Measurements from ENCODE around the gene TRIO.

TRIO gene

DNA sequence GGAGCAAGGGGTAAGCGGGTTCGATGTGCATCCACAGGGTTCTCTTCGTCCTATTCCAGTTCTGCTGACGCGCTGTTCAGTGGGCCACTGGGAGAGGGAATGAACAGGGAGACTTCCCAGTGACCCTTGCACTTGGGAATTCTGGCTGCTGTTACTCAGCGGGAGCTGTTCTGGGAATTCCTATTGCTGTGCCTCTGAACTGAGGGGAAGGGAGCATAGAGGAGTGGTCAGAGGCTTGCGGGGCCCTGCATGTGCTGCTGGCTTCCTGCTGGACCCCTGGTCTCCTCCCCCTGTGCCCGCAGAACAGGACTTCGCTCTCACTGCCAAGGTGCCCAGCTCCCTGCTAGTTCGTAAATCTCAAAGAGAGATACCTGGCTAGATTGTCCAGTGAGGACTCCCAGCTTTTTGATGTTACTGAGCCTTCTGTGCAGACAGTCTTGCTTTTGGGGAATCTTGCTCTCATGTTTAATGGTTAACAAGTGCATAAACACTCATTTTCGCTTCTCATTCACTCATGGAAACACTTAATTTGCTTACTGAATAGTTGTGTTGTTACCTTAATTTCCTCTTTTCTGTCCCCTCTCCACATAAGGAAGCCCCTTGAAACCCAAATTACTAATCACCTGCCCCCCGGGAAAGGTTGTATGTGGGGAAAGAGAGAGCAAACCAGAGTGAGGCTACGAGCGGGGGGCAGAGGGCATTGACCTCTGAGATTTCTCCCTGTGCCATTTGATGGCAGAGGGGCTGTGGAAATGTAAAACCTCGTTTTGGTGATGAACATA lies 5.9 kb downstream of the TRIO start:
- DNase-seq: no peak

DNA sequence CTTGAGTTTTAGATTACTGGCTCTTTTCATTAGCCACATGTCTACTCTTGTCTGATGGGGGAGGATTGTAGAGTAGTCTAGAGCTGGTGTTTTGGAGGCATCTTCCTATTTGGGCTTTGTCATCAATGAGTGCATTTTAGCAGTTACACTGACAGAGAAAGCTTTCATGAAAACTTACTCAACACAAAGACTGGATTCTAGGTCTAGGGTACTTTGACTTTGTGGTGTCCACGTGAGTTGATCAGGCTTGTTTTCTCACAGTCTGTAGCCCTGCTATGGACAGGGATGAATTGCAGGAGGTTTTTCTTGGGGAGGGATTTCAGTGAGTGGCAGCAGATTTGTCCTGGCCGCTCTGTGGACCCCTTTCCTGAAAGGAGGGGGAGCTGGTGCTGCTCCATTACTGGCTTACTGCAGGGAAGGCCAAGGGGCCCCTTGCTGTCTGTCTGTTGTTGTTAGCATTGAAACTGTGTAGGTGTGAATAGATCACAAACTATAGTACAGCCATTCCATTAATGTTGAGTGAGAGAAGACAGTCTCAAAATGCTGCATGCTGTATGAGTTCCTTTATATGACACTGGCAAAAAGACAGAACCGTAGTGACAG lies 6.6 kb downstream of the TRIO start:
- no peak for DNase-seq

DNA sequence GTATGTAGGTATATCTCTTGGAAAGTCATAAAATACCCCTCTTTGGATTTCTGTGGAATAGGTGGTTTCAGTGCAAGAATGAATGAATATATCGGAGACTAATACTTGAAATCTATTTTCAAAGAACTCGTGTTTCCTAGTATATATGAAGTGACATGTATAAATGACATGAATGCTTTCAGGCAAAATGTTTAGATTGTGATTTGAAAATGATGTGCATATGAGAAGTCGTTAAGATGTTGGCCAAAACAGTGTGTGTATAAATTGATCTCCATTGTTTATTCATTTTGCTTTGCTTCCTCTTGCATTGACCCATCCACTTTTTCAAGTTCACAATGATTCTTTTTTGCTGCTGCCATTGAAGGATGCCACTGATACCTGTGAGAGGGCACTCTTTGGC lies 8.3 kb downstream of the TRIO start:
- no peak for DNase-seq

DNA sequence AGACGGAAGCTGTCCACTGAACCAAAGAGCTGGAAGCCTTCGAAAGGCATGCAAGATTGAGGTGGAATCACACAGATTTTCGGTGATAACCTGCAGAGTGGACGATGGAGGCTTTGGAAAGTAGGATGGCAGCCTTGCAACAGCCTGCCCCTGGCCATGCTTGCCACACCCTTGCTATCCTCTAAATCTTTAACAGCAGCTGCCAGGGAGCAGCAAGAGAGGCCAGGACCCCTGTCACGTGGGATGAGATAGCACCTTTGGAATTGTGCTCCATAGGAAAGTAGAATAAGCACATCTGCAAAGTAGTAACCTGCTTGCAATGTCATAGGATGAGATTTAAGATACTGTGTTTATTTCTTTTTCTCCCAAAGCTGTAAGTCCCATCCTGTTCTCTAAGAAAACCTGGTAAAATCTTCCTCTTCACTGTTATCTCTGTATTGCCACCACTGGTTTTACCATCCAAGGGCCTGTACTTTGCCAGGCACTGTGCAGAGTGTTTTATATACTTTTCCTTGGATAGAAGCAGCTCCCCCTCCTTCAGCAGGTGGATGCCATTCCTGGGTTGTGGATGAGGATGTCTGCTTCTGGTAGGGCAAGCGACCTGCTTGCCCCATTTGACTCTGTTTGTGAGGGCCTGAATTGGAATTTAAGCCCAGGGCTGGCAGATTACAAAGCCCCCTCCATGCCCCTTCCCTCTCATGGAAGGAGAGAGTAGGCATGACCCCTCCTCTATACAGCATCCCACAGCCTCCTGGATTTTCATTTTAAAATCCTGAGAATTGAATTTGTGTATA lies 10.1 kb downstream of the TRIO start:
- DNase-seq: no peak

DNA sequence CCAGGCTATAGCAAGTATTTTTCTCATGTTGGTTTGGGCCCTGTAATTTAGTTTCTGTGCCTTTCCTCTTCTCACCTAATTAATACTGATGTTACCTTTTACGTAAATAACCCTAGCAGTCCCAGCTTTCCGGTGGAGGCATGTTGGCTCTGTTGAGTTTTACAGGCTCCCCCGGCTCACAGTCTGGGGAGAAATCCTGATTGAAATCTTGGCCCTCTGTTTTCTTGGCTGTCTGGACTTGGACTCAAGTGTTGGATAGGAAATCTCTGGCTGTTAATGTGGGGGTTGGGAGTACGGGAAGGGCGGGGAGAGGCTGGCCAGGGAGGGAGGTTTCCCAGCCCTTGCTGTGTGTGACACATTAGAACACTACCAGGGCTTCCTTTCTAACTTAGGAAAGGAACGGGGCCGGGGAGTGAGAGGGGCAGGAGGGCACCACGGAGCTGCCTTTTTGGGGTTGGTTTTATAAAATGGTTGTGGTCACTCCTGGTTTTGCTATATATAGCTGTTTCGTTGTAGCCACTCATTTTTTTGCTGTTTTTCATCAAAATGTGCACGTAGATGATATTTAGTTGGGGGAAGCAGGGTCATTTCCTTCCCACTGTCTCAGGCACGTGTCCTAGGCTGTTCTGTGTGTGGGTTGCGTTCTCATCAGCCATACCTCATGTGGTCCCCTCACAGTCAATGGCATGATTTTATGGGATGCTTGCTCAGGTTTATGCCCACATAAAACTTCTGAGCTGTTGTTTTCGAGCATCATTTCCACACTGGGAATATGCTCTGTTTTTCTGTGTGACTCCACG lies 11.0 kb downstream of the TRIO start:
- DNase-seq: no peak

DNA sequence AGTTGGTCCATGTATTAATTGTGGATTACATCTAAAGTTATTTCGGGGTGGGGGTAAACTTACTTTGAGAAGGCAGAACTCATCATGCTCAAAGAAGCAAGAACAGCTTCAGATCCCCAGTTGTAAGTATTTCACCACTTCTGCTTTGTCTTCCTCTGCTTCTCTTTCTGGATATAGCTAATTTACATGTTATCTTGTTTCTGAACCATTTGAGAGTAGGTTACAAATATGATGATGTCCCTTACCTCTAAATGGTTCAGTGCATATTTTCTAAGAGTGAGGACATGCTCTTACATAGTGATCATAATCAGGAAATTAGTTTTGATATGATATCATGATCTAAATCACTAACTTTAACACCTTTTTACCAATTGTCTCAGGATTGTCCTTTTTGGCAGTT lies 11.9 kb downstream of the TRIO start:
- no peak for DNase-seq

DNA sequence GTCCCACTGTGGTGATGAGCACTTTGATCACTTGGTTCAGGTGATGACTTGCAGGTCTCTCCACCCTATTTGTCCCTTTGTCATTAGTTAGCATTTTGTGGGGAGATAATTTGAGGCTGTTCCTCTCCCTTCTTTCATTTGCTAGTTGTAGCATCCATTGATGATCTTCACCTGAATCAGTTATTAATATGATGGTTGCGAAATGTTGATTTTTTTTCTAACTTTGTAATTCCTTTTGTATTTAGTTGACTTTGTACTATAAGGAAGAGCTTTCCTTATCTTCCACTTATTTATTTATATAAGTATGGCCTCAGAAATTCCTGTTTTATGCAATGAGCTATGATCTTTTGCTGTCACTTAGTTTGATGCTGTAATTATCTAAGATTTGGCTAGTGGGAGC lies 12.6 kb downstream of the TRIO start:
- no peak for DNase-seq

DNA sequence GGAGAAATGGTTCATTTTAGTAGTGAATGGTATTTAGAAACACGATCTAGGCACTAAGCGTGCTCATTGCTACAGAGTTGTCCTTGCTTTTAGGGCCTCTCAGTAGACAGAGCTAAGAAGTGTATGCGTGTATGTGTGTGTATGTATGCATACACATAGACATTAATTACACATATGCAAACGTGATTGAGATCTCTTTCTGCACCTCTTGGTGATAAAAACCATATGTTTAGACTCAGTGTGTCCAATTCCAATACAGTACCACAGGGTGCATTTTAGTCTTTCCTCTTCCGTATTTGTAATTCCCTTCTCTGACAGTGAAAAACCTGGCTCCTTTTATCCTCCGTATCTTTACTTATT lies 13.1 kb downstream of the TRIO start:
- DNase-seq: no peak

DNA sequence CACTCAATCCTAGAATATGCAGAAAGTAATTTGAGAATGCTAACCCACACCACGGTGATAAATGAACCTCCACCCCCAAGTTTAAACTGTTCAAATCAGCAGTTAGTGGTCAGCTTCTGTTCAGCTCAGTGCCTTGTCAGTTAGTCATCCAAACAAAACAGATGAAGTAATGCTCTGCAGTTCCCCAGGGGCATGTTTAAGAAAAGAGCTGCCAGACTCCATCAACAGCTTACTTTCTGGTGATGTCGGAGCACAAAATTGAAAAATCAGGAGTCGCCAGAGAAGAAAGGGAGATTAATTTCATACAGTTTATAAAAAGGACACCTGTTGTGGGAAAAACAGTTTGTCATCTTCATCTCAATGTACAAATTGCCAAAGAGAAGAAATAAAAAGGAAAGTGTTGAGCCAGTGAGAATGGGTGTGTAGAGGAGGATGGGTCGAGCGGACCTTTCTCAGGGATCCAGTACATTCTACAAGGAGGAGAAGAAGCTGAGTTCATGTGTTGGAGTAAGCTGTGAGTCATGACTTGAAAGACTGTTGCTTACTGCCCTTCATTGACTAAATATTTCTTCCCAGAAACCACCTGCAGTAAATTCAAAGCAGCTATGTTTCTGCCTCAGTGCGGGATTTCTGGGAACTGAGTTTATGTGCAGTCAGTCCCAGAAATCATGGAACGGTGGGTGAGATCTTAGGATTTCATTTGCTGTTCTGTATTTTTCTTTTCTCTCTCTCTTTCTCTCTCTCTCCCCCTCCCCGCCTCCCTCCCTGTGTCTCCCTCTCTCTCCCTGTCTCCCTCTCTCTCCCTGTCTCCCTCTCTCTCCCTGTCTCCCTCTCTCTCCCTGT lies 13.7 kb downstream of the TRIO start:
- no peak for DNase-seq

DNA sequence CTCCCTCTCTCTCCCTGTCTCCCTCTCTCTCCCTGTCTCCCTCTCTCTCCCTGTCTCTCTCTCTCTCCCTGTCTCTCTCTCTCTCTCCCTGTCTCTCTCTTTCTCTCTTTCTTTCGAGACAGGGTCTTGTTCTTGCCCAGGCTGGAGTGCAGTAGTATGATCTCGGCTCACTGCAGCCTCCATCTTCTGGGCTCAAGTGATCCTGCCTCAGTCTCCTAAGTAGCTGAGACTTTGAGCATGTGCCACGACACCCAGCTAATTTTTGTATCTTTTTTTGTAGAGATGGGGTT lies 14.3 kb downstream of the TRIO start:
- no peak for DNase-seq

DNA sequence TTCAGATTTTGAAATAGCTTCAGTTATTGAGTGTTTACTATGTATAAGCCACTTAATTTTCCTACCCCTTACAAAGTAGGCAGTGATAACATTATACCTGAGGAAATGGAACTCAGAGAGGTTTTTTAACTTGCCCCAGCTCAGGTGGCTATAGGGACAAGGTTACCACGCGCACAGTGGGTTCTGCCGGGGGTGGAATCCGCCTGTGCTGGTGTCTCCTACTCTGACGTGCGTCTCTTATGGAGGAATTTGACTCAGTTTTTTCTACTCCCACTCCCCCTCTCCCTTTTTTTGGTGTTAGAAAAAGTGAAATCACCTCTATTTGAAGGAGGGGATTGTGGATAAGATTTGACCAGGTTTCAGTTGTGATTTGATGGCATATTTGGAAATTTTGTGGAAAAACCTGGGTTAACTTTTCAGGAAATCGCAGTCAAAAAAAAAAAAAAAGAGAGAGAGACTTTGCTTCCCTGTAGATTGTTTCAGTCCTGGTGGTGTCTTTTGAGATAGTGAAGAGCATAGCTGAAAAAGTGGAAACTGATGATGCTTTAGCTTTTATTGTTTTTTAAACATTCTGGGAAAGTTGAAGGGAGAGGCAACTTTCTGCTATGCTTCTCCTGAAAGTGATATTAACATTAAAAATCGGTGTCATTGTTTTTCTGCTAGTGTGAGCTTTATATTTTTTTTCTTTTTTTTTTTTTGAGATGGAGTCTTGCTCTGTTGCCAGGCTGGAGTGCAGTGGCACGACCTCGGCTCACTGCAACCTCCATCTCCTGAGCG lies 15.9 kb downstream of the TRIO start:
- no peak for DNase-seq

DNA sequence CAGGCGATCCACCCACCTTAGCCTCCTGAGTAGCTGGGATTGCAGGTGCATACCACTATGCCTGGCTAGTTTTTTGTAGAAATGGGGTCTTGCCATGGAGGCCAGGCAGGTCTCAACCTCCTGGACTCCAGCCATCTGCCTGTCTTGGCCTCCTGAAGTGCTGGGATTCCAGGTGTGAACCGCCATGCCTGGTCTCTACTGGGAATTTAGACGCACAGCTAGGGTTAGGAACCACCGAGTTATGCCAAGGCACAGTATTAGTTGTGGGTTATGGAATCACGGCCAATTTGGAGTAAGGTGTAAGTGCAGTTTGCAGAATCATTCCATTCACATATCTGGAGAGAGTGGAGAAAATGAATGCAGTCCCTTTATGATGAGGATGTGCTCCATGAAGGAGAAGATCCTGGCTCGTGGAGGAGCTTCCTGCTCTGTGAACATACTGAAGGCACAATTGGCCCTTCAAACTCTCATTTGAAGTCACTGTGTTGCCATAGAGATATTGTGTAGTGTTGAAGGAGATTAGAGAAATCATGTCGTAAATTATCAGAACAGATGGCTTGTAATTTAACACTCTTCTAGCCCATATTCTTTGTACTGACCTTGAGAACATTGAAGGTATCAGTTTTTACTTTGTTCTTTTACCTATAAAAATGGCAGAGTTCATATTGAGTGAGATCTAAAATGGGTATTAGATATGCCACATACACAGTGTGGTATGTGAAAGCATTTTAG lies 18.8 kb downstream of the TRIO start:
- no peak for DNase-seq

DNA sequence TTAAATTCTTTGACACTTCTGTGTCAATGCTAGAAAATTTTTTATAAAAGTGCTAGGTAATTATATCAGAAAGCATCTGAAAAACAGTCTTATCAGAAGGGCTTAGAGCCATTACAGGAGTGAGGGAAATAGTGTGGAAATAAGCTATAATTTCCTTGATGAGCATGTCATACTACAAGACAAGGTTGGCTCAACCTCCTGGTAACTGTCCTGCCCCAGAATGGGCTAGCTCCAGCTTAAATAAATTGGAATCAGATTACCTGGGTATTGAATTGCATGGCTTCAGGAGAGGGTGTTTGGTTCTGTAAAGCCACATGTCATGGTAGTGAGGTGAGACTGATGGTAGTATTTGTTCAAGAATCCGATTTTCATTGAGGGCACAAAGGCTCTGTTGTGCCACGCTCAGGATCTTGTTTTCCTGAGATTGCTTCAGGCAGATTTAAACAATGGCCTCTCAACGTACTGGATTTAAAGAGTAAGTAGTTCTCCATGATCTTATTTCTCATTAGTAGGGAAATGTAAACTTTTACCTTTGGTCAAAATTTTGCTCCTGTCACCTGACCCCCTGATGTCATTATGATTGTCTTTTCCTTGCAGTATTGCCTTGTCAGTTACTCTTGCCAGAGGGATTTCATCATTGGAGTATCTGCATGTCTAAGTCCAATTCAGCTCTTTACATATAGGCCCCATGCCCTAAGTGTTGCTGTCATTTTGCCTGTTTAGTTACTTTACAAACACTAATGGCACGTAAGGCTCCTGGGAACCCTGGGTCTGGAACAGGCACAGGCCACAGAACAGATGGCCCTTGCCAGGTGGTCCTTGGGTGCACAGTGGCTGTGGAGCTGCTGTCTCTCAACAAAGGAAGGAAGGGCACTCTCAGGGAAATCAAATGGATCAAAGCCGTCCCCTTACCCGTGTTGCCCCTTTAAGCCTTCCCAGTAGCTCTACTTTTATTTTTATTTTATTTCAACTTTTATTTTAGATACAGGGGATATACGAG lies 21.3 kb downstream of the TRIO start:
- DNase-seq: no peak

DNA sequence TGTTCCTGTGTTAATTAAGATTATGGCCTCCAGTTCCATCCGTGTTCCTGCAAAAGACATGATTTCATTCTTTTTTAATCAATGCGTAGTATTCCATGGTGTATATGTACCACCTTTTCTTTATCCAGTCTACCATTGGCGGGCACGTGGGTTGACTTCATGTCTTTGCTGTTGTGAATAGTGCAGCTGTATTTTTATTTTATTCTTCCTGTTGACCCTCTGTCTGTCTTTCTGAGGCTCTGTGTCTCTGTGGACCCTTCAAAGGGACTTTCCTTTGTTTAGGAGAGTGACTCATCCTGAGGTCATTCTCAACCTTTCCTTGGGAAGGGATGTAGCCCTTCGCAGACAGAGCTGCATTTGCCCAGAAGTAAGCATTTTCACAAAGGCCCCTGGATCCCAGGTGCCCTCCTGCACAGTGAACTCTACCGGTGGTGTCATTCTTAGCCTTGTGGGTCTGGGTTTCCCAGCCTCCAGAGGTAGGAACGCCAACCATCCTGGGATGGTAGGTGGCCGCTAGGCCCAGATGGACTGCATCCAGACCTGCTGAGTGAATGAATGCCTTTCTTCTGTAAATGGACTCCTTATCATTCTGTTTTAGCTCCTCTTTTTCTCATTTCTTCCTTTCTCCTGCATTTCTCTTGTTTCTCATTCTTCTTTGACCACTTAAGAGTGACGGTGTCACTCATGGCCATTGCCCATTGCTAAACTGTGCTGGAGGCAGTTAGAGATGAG lies 22.4 kb downstream of the TRIO start:
- no peak for DNase-seq

DNA sequence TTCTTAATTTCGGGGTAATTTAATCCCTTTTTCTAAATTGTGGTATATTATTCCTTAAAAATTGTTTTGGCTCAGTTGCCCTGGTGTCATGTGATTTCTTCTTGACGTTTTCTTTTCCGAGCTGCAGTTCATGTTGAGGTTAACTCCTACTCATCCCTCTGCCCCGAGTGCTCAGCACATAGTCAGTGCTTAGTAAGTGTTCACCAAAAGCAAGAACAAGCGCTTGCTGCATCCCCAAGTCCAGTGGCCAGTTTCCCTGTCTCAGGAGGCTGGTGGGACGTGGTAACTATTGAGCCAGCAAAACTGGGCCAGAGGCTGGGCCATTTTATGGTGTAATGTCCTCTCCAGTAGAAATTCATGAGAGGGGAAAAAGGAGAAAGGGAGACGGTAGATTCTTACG lies 23.3 kb downstream of the TRIO start:
- DNase-seq: no peak

DNA sequence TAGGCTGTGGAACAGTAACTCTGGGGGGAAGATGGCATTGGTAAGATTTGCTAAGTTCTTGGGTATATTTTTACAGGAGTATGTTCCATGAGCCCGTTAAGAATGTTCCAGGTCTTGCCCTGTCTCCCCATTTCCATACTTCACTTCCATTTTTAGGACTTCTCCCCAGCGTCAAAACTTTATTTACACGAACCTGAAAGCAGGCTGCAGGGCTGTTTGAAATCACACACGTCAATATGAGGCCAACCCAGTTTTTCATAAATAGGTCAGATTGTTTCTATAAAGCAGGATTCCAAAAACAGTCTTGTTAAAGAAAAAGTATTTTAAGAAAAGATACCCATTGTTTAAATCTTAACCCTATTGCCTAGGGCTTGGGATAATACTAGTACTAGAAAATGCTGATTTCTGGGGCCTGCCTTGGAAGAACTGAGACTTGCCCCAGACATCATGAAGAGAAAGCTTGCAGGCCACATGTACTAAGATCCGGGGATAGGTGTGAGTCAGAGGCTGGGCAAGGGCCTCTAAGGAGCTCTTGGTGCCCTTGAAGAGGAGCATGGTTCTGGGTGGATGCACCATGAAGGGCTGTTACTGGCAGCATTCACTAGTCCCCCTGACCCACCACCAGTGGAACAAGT lies 24.2 kb downstream of the TRIO start:
- no peak for DNase-seq

DNA sequence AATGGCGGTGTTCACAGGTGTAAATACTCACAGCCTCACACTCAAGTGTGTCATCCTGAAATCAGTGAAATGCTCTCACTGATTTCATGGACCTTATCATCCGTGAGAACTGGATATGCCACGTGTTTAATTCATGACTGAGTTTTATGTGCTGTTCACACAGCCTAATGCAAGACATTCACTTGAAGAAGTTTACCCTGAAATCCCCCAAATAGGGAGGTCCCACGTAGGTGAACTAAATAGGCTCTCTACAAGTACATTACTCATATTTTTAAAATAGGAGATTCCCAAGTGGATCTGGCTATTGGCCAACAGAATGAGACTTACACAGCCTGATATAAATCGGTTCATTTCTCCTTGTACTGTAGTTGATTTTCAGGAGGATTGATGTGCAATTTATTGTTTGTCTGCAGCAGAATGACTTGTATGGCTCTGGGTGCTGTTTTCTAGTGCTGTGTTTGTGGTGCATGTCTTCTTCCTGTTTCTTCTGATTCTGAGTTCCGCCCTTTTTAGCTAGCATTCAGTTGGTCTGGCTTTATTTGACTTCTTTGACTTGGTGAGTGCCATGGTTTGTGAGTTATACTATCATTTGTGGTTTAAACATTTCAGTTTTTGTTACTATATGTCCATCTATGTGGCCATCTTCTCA lies 25.1 kb downstream of the TRIO start:
- DNase-seq: no peak

DNA sequence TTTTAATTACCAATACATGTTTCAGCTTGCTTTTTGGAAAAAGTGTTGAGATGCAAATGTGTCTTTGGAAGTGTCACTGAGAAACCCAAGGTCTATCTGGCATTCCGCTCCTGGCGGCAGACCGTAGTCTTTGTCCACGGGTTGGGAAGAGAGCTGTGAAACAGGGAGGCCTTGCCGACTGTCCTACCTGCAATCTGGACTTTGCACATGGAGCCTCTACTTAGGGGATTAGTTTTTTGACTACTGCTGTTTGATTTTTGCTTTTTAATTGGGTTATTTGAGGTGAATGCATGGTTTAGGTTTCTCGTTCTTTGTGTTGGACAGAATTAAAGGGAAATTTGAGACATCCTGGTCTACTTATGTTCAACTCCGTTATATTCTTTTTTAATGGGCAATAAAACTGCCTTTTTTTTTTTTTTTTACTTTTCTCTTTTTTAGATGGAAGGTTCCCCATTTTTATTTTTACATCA lies 25.7 kb downstream of the TRIO start:
- DNase-seq: no peak

Measured in activated CD8-positive, alpha-beta memory T cell treated with anti-CD3 and anti-CD28 coated beads, Interleukin-2, amount 50 U/mL, for 4 hours (primary cell).